Muscle layer of colon (tissue), 2 donors: ENCODE results near the gene DCAF5.

Experiments
- H3K27ac ChIP-seq: one replicate; pipeline ENCODE4 v1.7.0; 2013; ENCODE audit warnings: low read depth, mild to moderate bottlenecking, low read length, moderate library complexity
- H3K27me3 ChIP-seq, 2 donors: one replicate each; pipeline ENCODE4 v1.7.0; 2013; ENCODE audit warnings: low read length in 2 of 2, mild to moderate bottlenecking in 2 of 2; ENCODE audit not compliant: insufficient read depth in 2 of 2, control insufficient read depth in 1 of 2
- H3K36me3 ChIP-seq: one replicate; pipeline ENCODE4 v1.7.0; 2013; ENCODE audit warnings: mild to moderate bottlenecking, low read length; ENCODE audit not compliant: insufficient read depth
- H3K4me1 ChIP-seq: one replicate; pipeline ENCODE4 v1.7.0; 2013; ENCODE audit warnings: mild to moderate bottlenecking, low read length; ENCODE audit not compliant: insufficient read depth
- H3K4me3 ChIP-seq, 2 donors: one replicate each; pipeline ENCODE4 v1.7.0; 2013; ENCODE audit warnings: low read length in 2 of 2, low read depth in 1 of 2, mild to moderate bottlenecking in 1 of 2, moderate library complexity in 1 of 2
- H3K9ac ChIP-seq: one replicate; pipeline ENCODE4 v1.7.0; 2013; ENCODE audit warnings: low read length
- H3K9me3 ChIP-seq: one replicate; pipeline ENCODE4 v1.7.0; 2013; ENCODE audit warnings: mild to moderate bottlenecking, low read length
- donor health status: abdominal sarcoma.
- donor health status: Adenocarcinoma of cecum.

DCAF5 gene

DNA sequence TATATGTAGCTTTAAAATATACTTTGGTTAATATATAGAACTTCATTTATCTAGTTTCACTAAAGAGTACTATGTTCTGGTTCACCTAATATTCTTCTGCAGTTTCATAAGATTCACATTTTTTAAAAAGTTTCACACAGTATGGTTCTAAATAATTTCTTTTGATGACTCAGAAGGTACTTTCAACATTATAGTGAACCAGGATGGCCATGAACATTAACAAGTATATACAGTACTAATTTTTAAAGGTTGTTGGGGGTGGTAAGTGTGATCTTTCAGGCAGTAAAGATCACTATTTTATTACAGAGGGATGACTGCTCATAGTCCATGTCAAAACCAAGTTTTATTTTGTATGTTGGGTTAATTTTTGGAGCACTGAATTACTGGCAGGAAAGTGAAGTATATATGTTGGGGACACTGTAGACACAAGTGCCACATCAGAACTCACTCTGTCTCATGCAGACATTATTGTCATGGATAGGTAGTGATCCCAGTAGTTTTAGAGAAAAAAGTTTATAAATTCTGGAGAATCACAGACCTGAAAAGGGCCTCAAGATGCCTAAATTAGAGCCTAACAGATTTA, 60.0 kb downstream of the DCAF5 start:
- H3K27ac ChIP-seq, result peak overlapping the region; percentile 8
- H3K9ac ChIP-seq, result no peak overlapping the region
- peaks cover 20% of the 10 kb centered on the region for H3K36me3 ChIP-seq
- H3K9me3 ChIP-seq, result no peaks in the 10 kb centered on the region
- H3K27me3 ChIP-seq, result no peaks in the 10 kb centered on the region
- H3K4me1 ChIP-seq, result peaks cover 65% of the 10 kb centered on the region
- no peak overlapping the region for H3K4me3 ChIP-seq

DNA sequence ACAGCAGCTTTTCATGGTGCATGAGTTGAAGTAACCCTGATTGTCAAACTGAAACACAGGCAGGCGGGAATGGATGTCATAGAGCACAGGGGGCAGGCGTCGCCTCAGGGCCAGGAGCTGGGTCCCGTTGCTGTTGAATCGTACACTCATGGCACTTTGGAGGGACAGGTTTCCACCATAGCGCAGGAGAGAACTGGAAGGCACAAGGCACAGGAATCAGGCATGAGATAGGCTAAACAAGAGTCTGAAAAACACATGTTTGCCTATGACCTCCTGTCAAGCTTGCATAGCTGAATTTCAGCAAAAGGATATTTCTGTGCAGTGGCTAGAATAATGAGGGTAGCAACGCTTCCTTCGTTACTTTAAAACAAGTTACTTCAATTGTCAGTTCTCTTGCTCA, 61.2 kb downstream of the DCAF5 start:
- Histone ChIP-seq H3K9ac (no peak overlapping the region), H3K27ac (peak overlapping the region; percentile 13), H3K9me3 (no peaks in the 10 kb centered on the region), H3K4me1 (peaks cover 68% of the 10 kb centered on the region), H3K36me3 (peaks cover 20% of the 10 kb centered on the region), H3K4me3 (no peak overlapping the region), H3K27me3 (no peaks in the 10 kb centered on the region)

DNA sequence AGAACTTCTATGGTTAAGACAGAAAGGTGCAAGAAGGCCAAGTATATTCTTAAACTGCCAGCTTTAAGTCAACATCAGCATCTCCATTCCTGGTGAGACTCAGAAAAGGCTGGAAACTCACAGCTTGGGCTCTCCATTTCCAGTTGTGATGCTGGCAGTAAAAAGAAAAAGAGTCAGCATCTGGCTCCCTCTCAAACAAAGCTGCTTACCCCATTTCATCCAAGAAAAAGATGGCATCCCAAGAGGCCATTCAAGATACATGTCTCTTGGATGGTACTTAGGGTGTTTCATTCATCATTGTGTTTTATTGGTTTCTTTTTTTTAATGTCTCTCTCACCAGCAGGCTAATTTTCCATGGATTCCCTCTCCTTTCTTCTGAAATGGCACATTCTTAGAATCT, 61.9 kb downstream of the DCAF5 start:
- Histone ChIP-seq H3K27ac (peak overlapping the region; percentile 45), H3K9me3 (no peaks in the 10 kb centered on the region), H3K4me3 (no peak overlapping the region), H3K27me3 (no peaks in the 10 kb centered on the region), H3K9ac (no peak overlapping the region), H3K4me1 (peaks cover 73% of the 10 kb centered on the region), H3K36me3 (peaks cover 20% of the 10 kb centered on the region)

DNA sequence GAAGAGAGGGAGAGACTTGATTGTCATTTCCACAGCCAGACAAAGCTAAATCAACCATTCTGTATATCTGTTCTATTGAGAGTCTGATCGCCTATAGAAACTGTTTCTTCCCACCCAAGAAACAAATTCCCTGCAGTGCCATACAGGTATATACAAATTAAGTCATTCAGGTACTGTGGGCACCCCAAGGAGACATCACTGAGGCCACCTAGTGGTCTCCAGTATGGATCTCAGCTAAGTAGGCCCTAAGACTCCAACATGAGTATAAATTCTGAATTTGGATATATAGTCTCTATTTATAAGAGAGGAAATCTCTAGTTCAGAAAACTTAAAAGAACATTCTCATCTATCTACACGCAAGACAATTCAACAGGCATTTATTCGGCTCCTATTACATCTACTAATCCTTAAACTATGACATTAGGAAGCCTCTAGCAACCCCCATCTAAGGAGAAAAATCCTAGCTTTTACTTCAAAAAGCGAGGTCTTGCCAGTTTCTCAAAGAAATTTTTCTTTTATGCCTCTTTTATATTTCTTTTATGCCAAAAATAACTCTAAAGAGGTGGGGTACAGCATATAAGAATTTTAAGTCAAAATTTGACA, 62.6 kb downstream of the DCAF5 start:
- Histone ChIP-seq H3K4me1 (peaks cover 77% of the 10 kb centered on the region), H3K9ac (no peak overlapping the region), H3K27ac (peak overlapping the region; percentile 75), H3K27me3 (no peaks in the 10 kb centered on the region), H3K36me3 (peaks cover 20% of the 10 kb centered on the region), H3K4me3 (no peak overlapping the region), H3K9me3 (no peaks in the 10 kb centered on the region)

DNA sequence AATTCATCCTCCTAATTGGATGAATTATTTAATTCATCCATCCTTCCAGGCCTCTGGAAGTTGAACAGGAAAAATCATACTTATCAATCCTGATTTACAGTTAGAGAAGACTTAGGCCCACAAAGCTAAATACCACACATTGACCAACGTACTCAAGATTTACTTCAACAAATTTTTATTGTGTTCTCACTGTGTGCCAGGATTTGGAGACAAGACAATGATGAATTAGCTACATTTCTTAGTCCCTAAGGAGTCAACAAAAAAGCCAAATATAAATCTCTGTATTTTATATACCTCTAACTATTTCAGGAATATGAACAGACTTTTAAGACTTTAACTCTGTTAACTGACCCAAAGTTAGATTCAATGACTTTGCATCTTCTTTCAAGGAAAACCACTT, 63.9 kb downstream of the DCAF5 start:
- Histone ChIP-seq H3K4me3 (no peak overlapping the region), H3K27ac (peak overlapping the region; percentile 75), H3K4me1 (peaks cover 69% of the 10 kb centered on the region), H3K9ac (no peak overlapping the region), H3K27me3 (no peaks in the 10 kb centered on the region), H3K36me3 (peaks cover 27% of the 10 kb centered on the region), H3K9me3 (no peaks in the 10 kb centered on the region)

DNA sequence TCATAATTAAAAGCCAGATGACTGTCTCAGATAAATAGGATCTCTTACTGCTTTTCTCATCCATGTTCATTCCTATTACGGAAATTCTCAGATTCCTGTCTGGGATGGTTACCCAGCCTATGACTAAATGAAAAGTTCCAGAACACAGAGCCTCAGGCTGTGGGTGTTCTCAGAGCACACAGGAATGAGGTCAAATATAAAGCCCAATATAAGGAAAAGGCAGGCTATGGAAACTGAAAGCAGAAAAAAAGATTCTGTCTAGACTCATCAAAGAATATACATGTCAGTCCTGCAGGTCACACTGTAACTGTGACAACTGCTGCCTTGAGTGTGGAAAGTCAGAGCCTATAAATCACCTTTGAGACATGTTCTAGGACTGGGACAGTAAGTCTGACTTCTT, 64.3 kb downstream of the DCAF5 start:
- no peak overlapping the region for H3K4me3 ChIP-seq
- no peaks in the 10 kb centered on the region for H3K27me3 ChIP-seq
- H3K36me3 ChIP-seq, result peaks cover 29% of the 10 kb centered on the region
- H3K4me1 ChIP-seq, result peaks cover 65% of the 10 kb centered on the region
- no peaks in the 10 kb centered on the region for H3K9me3 ChIP-seq
- no peak overlapping the region for H3K9ac ChIP-seq
- peak overlapping the region; percentile 75 for H3K27ac ChIP-seq

DNA sequence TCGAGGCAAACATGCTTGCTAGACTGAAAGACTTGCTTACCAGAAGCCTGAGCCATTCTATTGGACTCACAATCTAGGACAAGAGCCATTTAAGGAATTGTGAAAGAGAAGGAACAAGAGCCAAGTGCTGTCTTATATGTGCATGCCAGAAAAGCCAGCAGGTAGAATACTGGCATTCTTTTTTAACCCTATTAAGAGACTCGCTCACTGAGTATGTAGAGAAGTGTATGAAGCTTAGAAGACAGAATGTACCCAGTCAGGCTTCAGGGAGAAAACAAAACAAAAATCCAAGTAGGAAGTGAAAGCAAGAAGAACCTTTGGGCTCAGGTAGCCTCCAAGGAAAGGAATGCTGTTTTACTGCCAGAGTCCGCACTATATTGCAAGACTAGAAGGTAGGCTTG, 65.9 kb downstream of the DCAF5 start:
- Histone ChIP-seq H3K9ac (no peak overlapping the region), H3K27me3 (no peaks in the 10 kb centered on the region), H3K4me3 (no peak overlapping the region), H3K36me3 (peaks cover 29% of the 10 kb centered on the region), H3K4me1 (peaks cover 58% of the 10 kb centered on the region), H3K27ac (peak overlapping the region; percentile 75), H3K9me3 (no peaks in the 10 kb centered on the region)

DNA sequence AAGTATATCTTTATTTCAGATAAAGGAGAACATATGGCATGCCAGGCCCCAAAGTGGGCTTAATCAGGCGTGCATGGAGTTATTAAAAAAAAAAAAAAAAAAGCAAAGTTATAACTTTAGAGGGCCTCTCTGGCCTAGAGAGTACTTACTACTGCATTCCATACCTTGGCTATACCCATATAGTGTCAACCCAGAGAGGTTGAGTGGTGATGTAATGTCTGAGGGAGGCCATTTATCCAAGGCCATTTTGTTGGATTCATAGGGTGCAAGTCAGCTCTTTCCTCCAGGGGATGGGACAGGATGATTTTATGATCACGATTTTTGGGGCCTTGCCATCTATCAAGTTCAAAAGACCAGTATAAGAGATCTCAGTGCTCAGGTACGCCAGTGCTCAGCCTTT, 66.4 kb downstream of the DCAF5 start:
- Histone ChIP-seq H3K36me3 (peaks cover 34% of the 10 kb centered on the region), H3K9me3 (no peaks in the 10 kb centered on the region), H3K9ac (no peak overlapping the region), H3K27ac (peak overlapping the region; percentile 75), H3K27me3 (no peaks in the 10 kb centered on the region), H3K4me1 (peaks cover 58% of the 10 kb centered on the region), H3K4me3 (no peak overlapping the region)

DNA sequence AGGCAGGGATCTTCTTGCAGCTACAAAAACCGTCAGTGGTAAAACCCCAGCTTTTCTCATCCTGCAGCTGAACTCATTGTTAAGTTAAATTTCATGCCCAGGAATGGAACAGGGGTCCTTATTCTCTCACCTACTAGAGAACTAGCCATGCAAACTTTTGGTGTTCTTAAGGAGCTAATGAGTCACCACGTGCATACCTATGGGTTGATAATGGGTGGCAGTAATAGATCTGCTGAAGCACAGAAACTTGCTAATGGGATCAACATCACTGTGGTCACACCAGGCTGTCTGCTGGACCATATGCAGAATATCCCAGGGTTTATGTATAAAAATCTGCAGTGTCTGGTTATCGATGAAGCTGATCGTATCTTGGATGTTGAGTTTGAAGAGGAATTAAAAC, 68.9 kb downstream of the DCAF5 start:
- H3K4me1 ChIP-seq, result peaks cover 40% of the 10 kb centered on the region
- no peak overlapping the region for H3K9ac ChIP-seq
- H3K27me3 ChIP-seq, result no peaks in the 10 kb centered on the region
- no peak overlapping the region for H3K4me3 ChIP-seq
- no peaks in the 10 kb centered on the region for H3K9me3 ChIP-seq
- H3K27ac ChIP-seq, result no peak overlapping the region
- H3K36me3 ChIP-seq, result peaks cover 24% of the 10 kb centered on the region

DNA sequence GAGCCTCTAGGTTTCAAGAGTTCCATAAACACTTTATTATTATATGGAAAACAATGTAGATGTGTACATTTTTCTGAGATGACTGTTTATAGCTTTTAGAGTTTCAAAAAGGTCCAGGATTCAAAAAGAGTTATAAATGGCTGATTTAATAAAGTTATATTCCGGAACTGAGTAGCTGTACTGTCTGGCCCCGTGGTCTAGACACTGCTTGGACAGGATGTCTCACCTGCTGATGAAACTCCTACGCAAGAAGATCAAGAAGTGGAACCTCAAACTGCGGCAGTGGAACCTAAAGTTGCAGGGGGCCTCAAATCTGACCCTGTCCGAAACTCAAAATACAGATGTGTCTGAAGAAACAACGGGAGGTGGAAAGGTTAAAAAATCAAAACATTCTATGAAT, 69.7 kb downstream of the DCAF5 start:
- Histone ChIP-seq H3K36me3 (peaks cover 24% of the 10 kb centered on the region), H3K4me3 (no peak overlapping the region), H3K27ac (no peak overlapping the region), H3K4me1 (peaks cover 40% of the 10 kb centered on the region), H3K27me3 (no peaks in the 10 kb centered on the region), H3K9ac (no peak overlapping the region), H3K9me3 (no peaks in the 10 kb centered on the region)

DNA sequence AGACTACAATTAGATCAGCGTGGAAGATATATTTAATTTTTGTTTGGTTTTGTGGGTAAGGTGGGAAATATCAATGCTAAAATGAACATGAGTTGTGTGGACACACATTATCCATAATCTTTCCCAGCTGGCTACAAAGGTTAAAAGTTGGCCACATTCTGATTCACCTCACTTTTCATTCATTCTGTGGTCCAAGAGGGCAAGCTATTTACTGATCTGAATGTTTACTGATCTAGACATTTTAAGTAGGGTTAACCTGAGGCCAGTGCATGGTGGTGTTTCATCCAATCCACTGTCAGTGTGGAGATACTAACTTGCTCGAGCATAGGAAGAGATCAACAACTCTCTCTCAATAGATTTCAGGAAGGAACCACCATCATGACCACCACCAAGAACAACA, 71.6 kb downstream of the DCAF5 start:
- Histone ChIP-seq H3K9ac (no peak overlapping the region), H3K4me3 (no peak overlapping the region), H3K36me3 (peaks cover 24% of the 10 kb centered on the region), H3K27me3 (no peaks in the 10 kb centered on the region), H3K4me1 (peaks cover 34% of the 10 kb centered on the region), H3K27ac (no peak overlapping the region), H3K9me3 (no peaks in the 10 kb centered on the region)

DNA sequence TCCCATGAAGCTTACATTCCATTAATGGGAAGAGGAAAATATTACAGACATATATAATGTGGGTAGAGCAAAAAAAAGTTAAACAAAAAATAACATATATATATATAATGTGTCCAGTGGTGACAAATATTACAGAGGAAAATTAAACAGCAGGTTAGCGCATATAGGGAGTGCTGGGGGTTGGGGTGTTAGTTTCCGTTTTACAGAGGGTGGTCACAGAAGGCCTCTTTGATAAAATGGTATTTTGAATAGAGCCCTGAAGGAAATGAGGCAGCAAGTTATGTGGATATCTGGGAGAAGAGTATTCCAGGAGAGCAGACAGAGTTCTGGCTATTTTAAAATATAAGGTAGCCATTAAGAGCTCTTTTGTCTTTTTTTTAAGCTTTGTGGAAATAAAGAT, 73.2 kb downstream of the DCAF5 start:
- Histone ChIP-seq H3K9ac (no peak overlapping the region), H3K27ac (peak overlapping the region; percentile 65), H3K4me3 (no peak overlapping the region), H3K36me3 (peaks cover 24% of the 10 kb centered on the region), H3K4me1 (peaks cover 33% of the 10 kb centered on the region), H3K9me3 (no peaks in the 10 kb centered on the region), H3K27me3 (no peaks in the 10 kb centered on the region)
